ENCODE measurements around the gene PDIA3.

Gene PDIA3

GRCh38 chr15:43772624-43773023 is 26.4 kb downstream of the PDIA3 start:
- H3K27ac ChIP-seq, result peak overlapping the region; percentile 92
- TF ChIP-seq ZFX (IDR thresholded peaks at IDR 0.05; ENCODE audit: borderline replicate concordance), result no peak
- TF ChIP-seq CTCF (IDR thresholded peaks at IDR 0.05), result no peak

- TF ChIP-seq CTCF (IDR thresholded peaks at IDR 0.05) (no peak), ZFX (IDR thresholded peaks at IDR 0.05; ENCODE audit: borderline replicate concordance) (no peak)
- peak overlapping the region; percentile 92 for H3K27ac ChIP-seq
Observed at GRCh38 chr15:43774062-43774461, 27.8 kb downstream of the PDIA3 start.

- TF ChIP-seq ZFX (IDR thresholded peaks at IDR 0.05; ENCODE audit: borderline replicate concordance) (no peak), CTCF (IDR thresholded peaks at IDR 0.05) (peak; percentile 84)
- H3K27ac ChIP-seq, result peak overlapping the region; percentile 92
Observed at GRCh38 chr15:43775411-43775965, 29.2 kb downstream of the PDIA3 start.

GRCh38 chr15:43776101-43776717 is 30.0 kb downstream of the PDIA3 start:
- peak overlapping the region; percentile 92 for H3K27ac ChIP-seq
- TF ChIP-seq CTCF (IDR thresholded peaks at IDR 0.05), result no peak
- TF ChIP-seq ZFX (IDR thresholded peaks at IDR 0.05; ENCODE audit: borderline replicate concordance), result no peak

- TF ChIP-seq ZFX (IDR thresholded peaks at IDR 0.05; ENCODE audit: borderline replicate concordance) (no peak), CTCF (IDR thresholded peaks at IDR 0.05) (no peak)
- H3K27ac ChIP-seq, result peak within 1 kb of the TSS; percentile 92
Observed at GRCh38 chr15:43776718-43777266, 30.6 kb downstream of the PDIA3 start, which contains the start of gene ELL3. TSS of gene ELL3 (minus strand) at chr15:43776966. CDS start at chr15:43776901, 65 bp downstream.

GRCh38 chr15:43777267-43777914 is 31.2 kb downstream of the PDIA3 start:
- TF ChIP-seq ZFX (IDR thresholded peaks at IDR 0.05; ENCODE audit: borderline replicate concordance) (no peak), CTCF (IDR thresholded peaks at IDR 0.05) (peak; percentile 92)
- peak overlapping the region; percentile 92 for H3K27ac ChIP-seq

- H3K27ac ChIP-seq, result no peak overlapping the region
- TF ChIP-seq ZFX (IDR thresholded peaks at IDR 0.05; ENCODE audit: borderline replicate concordance), result no peak
- TF ChIP-seq CTCF (IDR thresholded peaks at IDR 0.05), result no peak
Observed at GRCh38 chr15:43779016-43779415, 32.8 kb downstream of the PDIA3 start.

Data from 22Rv1 (cell line).